ENCODE data around the gene LTBP2. TPM values are rescaled to one million over a fixed set of nuclear protein-coding genes. Genes with fewer than 3 reads are reported as not detected.

The LTBP2 gene
- polyA plus RNA-seq, 1 donor from 2014 or later, result 0.33 TPM

DNA sequence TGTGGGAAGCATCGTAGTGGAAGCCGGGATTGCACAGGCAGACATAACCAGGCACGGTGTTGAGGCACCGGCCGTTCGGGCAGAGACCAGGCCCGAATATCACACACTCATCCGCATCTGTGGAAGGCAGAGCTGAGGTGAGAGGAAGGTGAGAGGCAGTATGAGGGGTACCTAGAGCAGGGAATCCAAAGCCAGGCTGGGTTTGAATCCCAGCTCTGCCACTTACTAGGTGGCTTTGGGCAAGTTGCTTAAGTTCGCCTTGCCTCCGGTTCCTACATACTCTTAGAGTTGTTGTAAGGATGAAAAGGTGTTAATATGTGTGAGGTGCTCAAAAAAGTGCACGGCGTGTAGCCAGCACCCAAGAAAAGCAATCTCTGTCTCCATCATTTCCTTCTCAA, 108.1 kb downstream of the LTBP2 start:
- Histone ChIP-seq H3F3A (ENCODE audit: insufficient read depth, low read length, poor library complexity, severe bottlenecking) (no peaks in the 10 kb centered on the region), H3K9me3 (ENCODE audit: low read length) (no peaks in the 10 kb centered on the region), H3K79me2 (replicated peaks; ENCODE audit: insufficient read depth, low read length) (no peaks in the 10 kb centered on the region), H2AFZ (ENCODE audit: low read depth, low read length) (no peak overlapping the region), H4K20me1 (ENCODE audit: insufficient read depth) (no peaks in the 10 kb centered on the region), H3K4me3 (ENCODE audit: low read length) (no peak overlapping the region), H3K36me3 (ENCODE audit: insufficient read depth, low read length) (no peaks in the 10 kb centered on the region), H3K9me2 (ENCODE audit: insufficient read depth, low read length) (no peaks in the 10 kb centered on the region), H3K27me3 (ENCODE audit: insufficient read depth, low read depth, low read length) (no peaks in the 10 kb centered on the region), H3K27ac (ENCODE audit: low read length) (no peak overlapping the region), H3K4me2 (ENCODE audit: low read length) (no peak overlapping the region), H3K9ac (ENCODE audit: low read length) (no peak overlapping the region)
- TF ChIP-seq TAF1 (IDR thresholded peaks at IDR 0.05; ENCODE audit: low read depth) (no peak), POLR2AphosphoS5 (IDR thresholded peaks at IDR 0.05) (no peak), EZH2 (IDR thresholded peaks at IDR 0.05; ENCODE audit: borderline replicate concordance, insufficient read depth, low read length, poor library complexity, severe bottlenecking) (no peak), SMC3 (conservative IDR thresholded peaks at IDR 0.05; ENCODE audit: poor library complexity) (no peak), RAD21 (conservative IDR thresholded peaks at IDR 0.05) (no peak), EP300 (conservative IDR thresholded peaks at IDR 0.05; ENCODE audit: poor library complexity, severe bottlenecking) (no peak), MXI1 (conservative IDR thresholded peaks at IDR 0.05; ENCODE audit: poor library complexity, severe bottlenecking) (no peak)
- TF ChIP-seq, protein P1, sequence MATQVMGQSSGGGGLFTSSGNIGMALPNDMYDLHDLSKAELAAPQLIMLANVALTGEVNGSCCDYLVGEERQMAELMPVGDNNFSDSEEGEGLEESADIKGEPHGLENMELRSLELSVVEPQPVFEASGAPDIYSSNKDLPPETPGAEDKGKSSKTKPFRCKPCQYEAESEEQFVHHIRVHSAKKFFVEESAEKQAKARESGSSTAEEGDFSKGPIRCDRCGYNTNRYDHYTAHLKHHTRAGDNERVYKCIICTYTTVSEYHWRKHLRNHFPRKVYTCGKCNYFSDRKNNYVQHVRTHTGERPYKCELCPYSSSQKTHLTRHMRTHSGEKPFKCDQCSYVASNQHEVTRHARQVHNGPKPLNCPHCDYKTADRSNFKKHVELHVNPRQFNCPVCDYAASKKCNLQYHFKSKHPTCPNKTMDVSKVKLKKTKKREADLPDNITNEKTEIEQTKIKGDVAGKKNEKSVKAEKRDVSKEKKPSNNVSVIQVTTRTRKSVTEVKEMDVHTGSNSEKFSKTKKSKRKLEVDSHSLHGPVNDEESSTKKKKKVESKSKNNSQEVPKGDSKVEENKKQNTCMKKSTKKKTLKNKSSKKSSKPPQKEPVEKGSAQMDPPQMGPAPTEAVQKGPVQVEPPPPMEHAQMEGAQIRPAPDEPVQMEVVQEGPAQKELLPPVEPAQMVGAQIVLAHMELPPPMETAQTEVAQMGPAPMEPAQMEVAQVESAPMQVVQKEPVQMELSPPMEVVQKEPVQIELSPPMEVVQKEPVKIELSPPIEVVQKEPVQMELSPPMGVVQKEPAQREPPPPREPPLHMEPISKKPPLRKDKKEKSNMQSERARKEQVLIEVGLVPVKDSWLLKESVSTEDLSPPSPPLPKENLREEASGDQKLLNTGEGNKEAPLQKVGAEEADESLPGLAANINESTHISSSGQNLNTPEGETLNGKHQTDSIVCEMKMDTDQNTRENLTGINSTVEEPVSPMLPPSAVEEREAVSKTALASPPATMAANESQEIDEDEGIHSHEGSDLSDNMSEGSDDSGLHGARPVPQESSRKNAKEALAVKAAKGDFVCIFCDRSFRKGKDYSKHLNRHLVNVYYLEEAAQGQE (IDR thresholded peaks at IDR 0.05; ENCODE audit: borderline replicate concordance), result no peak
- TF ChIP-seq, protein P2, sequence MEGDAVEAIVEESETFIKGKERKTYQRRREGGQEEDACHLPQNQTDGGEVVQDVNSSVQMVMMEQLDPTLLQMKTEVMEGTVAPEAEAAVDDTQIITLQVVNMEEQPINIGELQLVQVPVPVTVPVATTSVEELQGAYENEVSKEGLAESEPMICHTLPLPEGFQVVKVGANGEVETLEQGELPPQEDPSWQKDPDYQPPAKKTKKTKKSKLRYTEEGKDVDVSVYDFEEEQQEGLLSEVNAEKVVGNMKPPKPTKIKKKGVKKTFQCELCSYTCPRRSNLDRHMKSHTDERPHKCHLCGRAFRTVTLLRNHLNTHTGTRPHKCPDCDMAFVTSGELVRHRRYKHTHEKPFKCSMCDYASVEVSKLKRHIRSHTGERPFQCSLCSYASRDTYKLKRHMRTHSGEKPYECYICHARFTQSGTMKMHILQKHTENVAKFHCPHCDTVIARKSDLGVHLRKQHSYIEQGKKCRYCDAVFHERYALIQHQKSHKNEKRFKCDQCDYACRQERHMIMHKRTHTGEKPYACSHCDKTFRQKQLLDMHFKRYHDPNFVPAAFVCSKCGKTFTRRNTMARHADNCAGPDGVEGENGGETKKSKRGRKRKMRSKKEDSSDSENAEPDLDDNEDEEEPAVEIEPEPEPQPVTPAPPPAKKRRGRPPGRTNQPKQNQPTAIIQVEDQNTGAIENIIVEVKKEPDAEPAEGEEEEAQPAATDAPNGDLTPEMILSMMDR (IDR thresholded peaks at IDR 0.05; ENCODE audit: poor library complexity, severe bottlenecking), result no peak

DNA sequence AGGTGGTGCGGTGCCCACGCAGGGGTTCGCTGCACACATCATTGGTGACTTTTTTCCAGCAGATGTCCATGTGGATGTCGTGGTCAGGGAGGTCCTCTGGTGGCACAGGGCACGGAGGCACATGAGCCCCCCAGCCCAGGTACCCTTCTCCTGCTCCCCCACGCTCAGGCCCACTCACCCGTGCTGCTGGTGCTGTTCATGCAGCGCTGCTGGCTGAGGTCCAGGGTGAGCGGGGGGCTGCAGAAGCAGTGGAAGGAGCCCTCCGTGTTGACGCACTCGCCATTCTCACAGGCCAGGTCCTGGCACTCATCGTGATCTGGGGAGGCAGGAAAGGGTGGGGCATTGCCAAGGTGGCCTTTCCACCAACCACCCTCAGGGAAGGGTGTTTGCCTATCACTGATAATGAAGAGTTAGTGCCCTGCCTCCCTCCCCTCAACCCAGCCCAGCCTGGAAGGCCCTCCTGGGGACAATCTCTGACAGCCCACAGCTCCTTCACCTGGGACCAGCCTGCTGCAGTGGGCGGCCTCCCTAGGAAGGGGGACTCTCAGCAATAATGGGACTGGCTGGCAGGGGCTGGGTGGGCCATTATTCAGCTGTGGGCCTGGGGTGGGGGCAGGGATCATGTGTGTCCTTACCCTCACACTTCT, 108.6 kb downstream of the LTBP2 start:
- H3K4me2 ChIP-seq (ENCODE audit: low read length), result no peak overlapping the region
- no peaks in the 10 kb centered on the region for H3F3A ChIP-seq (ENCODE audit: insufficient read depth, low read length, poor library complexity, severe bottlenecking)
- H3K36me3 ChIP-seq (ENCODE audit: insufficient read depth, low read length), result no peaks in the 10 kb centered on the region
- no peaks in the 10 kb centered on the region for H3K79me2 ChIP-seq (replicated peaks; ENCODE audit: insufficient read depth, low read length)
- H3K27ac ChIP-seq (ENCODE audit: low read length), result no peak overlapping the region
- no peaks in the 10 kb centered on the region for H3K27me3 ChIP-seq (ENCODE audit: insufficient read depth, low read depth, low read length)
- no peaks in the 10 kb centered on the region for H3K9me3 ChIP-seq (ENCODE audit: low read length)
- no peak overlapping the region for H3K9ac ChIP-seq (ENCODE audit: low read length)
- H3K4me3 ChIP-seq (ENCODE audit: low read length), result no peak overlapping the region
- no peaks in the 10 kb centered on the region for H3K9me2 ChIP-seq (ENCODE audit: insufficient read depth, low read length)
- H2AFZ ChIP-seq (ENCODE audit: low read depth, low read length), result no peak overlapping the region
- H4K20me1 ChIP-seq (ENCODE audit: insufficient read depth), result no peaks in the 10 kb centered on the region
- TF ChIP-seq, protein P2 (IDR thresholded peaks at IDR 0.05; ENCODE audit: poor library complexity, severe bottlenecking), result no peak
- TF ChIP-seq RAD21 (conservative IDR thresholded peaks at IDR 0.05) (no peak), POLR2AphosphoS5 (IDR thresholded peaks at IDR 0.05) (no peak), EZH2 (IDR thresholded peaks at IDR 0.05; ENCODE audit: borderline replicate concordance, insufficient read depth, low read length, poor library complexity, severe bottlenecking) (no peak), TAF1 (IDR thresholded peaks at IDR 0.05; ENCODE audit: low read depth) (no peak), EP300 (conservative IDR thresholded peaks at IDR 0.05; ENCODE audit: poor library complexity, severe bottlenecking) (no peak), MXI1 (conservative IDR thresholded peaks at IDR 0.05; ENCODE audit: poor library complexity, severe bottlenecking) (no peak), SMC3 (conservative IDR thresholded peaks at IDR 0.05; ENCODE audit: poor library complexity) (no peak)
- TF ChIP-seq, protein P1 (IDR thresholded peaks at IDR 0.05; ENCODE audit: borderline replicate concordance), result no peak

All from neural cell (in vitro differentiated cells).